Measurements from ENCODE around the gene SLC8A1.

Gene SLC8A1

DNA sequence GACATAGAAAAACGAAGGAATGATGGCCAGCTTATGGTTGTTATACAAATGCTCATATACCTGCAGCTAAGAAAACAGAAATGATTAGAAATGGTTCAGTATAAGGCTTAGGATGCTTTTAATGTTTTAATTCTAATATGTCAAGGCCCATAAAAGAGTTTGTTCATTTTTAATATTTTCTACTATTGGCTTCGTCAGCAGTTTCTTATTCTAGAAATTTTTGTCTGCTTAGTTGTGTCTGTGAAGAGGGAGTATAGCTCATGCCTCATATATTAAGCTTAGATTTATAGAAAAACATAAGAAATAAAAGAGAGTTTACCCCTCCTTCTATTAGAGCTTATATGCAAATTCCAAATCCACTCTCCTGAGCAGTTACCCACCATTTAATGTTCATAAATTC is 292.6 kb downstream of the SLC8A1 start:
- no peak overlapping the region for H3K27ac ChIP-seq (ENCODE audit: low read depth, low read length)
- peaks cover 0 to under 1% (median 0%) of the 10 kb centered on the region in 5 donors for H3K4me1 ChIP-seq (ENCODE audit: control insufficient read depth in 5 of 5, insufficient read depth in 5 of 5, low read length in 5 of 5)
- H3K9me3 ChIP-seq (ENCODE audit: control insufficient read depth in 5 of 5, low read length in 5 of 5) = no peaks in the 10 kb centered on the region
- no peaks in the 10 kb centered on the region for H3K27me3 ChIP-seq (ENCODE audit: control insufficient read depth in 5 of 5, insufficient read depth in 4 of 5, low read length in 5 of 5)
- H3K36me3 ChIP-seq (ENCODE audit: control insufficient read depth in 5 of 5, insufficient read depth in 5 of 5, low read length in 5 of 5) = peaks cover 0 to 14% (median 0%) of the 10 kb centered on the region in 5 donors
- H3K9ac ChIP-seq (ENCODE audit: low read length in 5 of 5) = no peak overlapping the region
- H3K4me3 ChIP-seq (ENCODE audit: low read depth in 1 of 5, low read length in 5 of 5) = no peak overlapping the region

GRCh38 chr2:40158781-40159180 is 293.1 kb downstream of the SLC8A1 start:
- H3K4me3 ChIP-seq (ENCODE audit: low read depth in 1 of 5, low read length in 5 of 5) = no peak overlapping the region
- H3K36me3 ChIP-seq (ENCODE audit: control insufficient read depth in 5 of 5, insufficient read depth in 5 of 5, low read length in 5 of 5) = peaks cover 0 to 14% (median 0%) of the 10 kb centered on the region in 5 donors

GRCh38 chr2:40155728-40156127 is 296.2 kb downstream of the SLC8A1 start:
- H3K9ac ChIP-seq (ENCODE audit: low read length in 5 of 5) = no peak overlapping the region
- no peak overlapping the region for H3K4me3 ChIP-seq (ENCODE audit: low read depth in 1 of 5, low read length in 5 of 5)
- no peaks in the 10 kb centered on the region for H3K27me3 ChIP-seq (ENCODE audit: control insufficient read depth in 5 of 5, insufficient read depth in 4 of 5, low read length in 5 of 5)
- H3K27ac ChIP-seq (ENCODE audit: low read depth, low read length) = no peak overlapping the region
- H3K9me3 ChIP-seq (ENCODE audit: control insufficient read depth in 5 of 5, low read length in 5 of 5) = no peaks in the 10 kb centered on the region
- no peaks in the 10 kb centered on the region for H3K4me1 ChIP-seq (ENCODE audit: control insufficient read depth in 5 of 5, insufficient read depth in 5 of 5, low read length in 5 of 5)
- H3K36me3 ChIP-seq (ENCODE audit: control insufficient read depth in 5 of 5, insufficient read depth in 5 of 5, low read length in 5 of 5) = peaks cover 0 to 10% (median 0%) of the 10 kb centered on the region in 5 donors

More at GRCh38 chr2:40158781-40159180, 293.1 kb downstream of the SLC8A1 start:
- Histone ChIP-seq H3K27me3 (ENCODE audit: control insufficient read depth in 5 of 5, insufficient read depth in 4 of 5, low read length in 5 of 5) (no peaks in the 10 kb centered on the region), H3K4me1 (ENCODE audit: control insufficient read depth in 5 of 5, insufficient read depth in 5 of 5, low read length in 5 of 5) (no peaks in the 10 kb centered on the region), H3K9me3 (ENCODE audit: control insufficient read depth in 5 of 5, low read length in 5 of 5) (no peaks in the 10 kb centered on the region), H3K9ac (ENCODE audit: low read length in 5 of 5) (no peak overlapping the region), H3K27ac (ENCODE audit: low read depth, low read length) (no peak overlapping the region)

DNA sequence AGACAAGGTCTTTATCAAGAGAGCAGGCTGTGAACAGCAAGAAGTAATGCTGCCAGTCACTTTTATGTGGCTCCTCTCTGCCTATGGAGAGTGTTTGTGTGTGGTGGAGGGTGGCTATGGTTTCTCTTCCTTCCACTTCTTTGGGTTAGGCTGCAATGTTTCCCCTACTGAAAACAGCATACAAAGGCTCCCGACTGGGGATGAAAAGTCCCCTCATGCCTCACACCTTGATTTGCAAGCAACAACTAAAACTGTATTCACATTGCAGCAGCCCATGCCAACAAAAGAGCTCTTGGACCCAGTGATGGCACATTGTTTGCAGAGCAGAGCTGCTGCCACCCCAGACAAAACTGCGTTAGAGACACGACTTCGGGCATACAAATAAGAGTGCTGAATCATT is 301.6 kb downstream of the SLC8A1 start:
- no peaks in the 10 kb centered on the region for H3K9me3 ChIP-seq (ENCODE audit: control insufficient read depth in 5 of 5, low read length in 5 of 5)
- no peak overlapping the region for H3K9ac ChIP-seq (ENCODE audit: low read length in 5 of 5)
- no peak overlapping the region for H3K4me3 ChIP-seq (ENCODE audit: low read depth in 1 of 5, low read length in 5 of 5)
- no peak overlapping the region for H3K27ac ChIP-seq (ENCODE audit: low read depth, low read length)
- no peaks in the 10 kb centered on the region for H3K27me3 ChIP-seq (ENCODE audit: control insufficient read depth in 5 of 5, insufficient read depth in 4 of 5, low read length in 5 of 5)
- no peaks in the 10 kb centered on the region for H3K36me3 ChIP-seq (ENCODE audit: control insufficient read depth in 5 of 5, insufficient read depth in 5 of 5, low read length in 5 of 5)
- no peaks in the 10 kb centered on the region for H3K4me1 ChIP-seq (ENCODE audit: control insufficient read depth in 5 of 5, insufficient read depth in 5 of 5, low read length in 5 of 5)

DNA sequence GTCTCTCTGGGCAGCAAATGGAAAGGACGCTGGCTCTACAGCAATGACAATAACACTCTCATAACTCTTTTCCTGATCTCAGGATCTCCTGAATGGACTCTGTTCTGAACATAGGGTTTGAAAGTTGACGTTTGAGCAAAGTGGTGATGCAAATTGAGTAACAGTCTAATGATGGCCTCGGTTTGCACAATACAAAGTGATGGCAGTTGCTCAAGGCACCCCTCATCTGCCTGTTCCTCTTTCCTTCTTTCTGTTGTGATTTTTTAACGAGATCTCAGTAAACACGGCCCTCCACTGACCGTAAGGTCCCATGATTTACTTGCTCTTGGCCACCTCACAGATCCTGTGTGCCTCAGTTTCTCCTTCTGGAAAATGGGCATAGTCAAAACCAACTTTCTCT is 303.6 kb downstream of the SLC8A1 start:
- Histone ChIP-seq H3K27me3 (ENCODE audit: control insufficient read depth in 5 of 5, insufficient read depth in 4 of 5, low read length in 5 of 5) (no peaks in the 10 kb centered on the region), H3K27ac (ENCODE audit: low read depth, low read length) (no peak overlapping the region), H3K9me3 (ENCODE audit: control insufficient read depth in 5 of 5, low read length in 5 of 5) (no peaks in the 10 kb centered on the region), H3K4me3 (ENCODE audit: low read depth in 1 of 5, low read length in 5 of 5) (no peak overlapping the region), H3K9ac (ENCODE audit: low read length in 5 of 5) (no peak overlapping the region), H3K4me1 (ENCODE audit: control insufficient read depth in 5 of 5, insufficient read depth in 5 of 5, low read length in 5 of 5) (no peaks in the 10 kb centered on the region), H3K36me3 (ENCODE audit: control insufficient read depth in 5 of 5, insufficient read depth in 5 of 5, low read length in 5 of 5) (no peaks in the 10 kb centered on the region)

- no peak overlapping the region for H3K27ac ChIP-seq (ENCODE audit: low read depth, low read length)
- no peaks in the 10 kb centered on the region for H3K4me1 ChIP-seq (ENCODE audit: control insufficient read depth in 5 of 5, insufficient read depth in 5 of 5, low read length in 5 of 5)
- H3K4me3 ChIP-seq (ENCODE audit: low read depth in 1 of 5, low read length in 5 of 5) = no peak overlapping the region
- H3K9ac ChIP-seq (ENCODE audit: low read length in 5 of 5) = no peak overlapping the region
- H3K9me3 ChIP-seq (ENCODE audit: control insufficient read depth in 5 of 5, low read length in 5 of 5) = no peaks in the 10 kb centered on the region
- no peaks in the 10 kb centered on the region for H3K36me3 ChIP-seq (ENCODE audit: control insufficient read depth in 5 of 5, insufficient read depth in 5 of 5, low read length in 5 of 5)
- no peaks in the 10 kb centered on the region for H3K27me3 ChIP-seq (ENCODE audit: control insufficient read depth in 5 of 5, insufficient read depth in 4 of 5, low read length in 5 of 5)
These were observed 304.5 kb downstream of the SLC8A1 start for GRCh38 chr2:40147360-40147759.

GRCh38 chr2:40144022-40144421 is 307.9 kb downstream of the SLC8A1 start:
- no peak overlapping the region for H3K4me3 ChIP-seq (ENCODE audit: low read depth in 1 of 5, low read length in 5 of 5)
- H3K27ac ChIP-seq (ENCODE audit: low read depth, low read length) = no peak overlapping the region
- H3K27me3 ChIP-seq (ENCODE audit: control insufficient read depth in 5 of 5, insufficient read depth in 4 of 5, low read length in 5 of 5) = no peaks in the 10 kb centered on the region
- H3K36me3 ChIP-seq (ENCODE audit: control insufficient read depth in 5 of 5, insufficient read depth in 5 of 5, low read length in 5 of 5) = peaks cover 0 to 11% (median 0%) of the 10 kb centered on the region in 5 donors
- no peaks in the 10 kb centered on the region for H3K4me1 ChIP-seq (ENCODE audit: control insufficient read depth in 5 of 5, insufficient read depth in 5 of 5, low read length in 5 of 5)
- no peak overlapping the region for H3K9ac ChIP-seq (ENCODE audit: low read length in 5 of 5)
- no peaks in the 10 kb centered on the region for H3K9me3 ChIP-seq (ENCODE audit: control insufficient read depth in 5 of 5, low read length in 5 of 5)

DNA sequence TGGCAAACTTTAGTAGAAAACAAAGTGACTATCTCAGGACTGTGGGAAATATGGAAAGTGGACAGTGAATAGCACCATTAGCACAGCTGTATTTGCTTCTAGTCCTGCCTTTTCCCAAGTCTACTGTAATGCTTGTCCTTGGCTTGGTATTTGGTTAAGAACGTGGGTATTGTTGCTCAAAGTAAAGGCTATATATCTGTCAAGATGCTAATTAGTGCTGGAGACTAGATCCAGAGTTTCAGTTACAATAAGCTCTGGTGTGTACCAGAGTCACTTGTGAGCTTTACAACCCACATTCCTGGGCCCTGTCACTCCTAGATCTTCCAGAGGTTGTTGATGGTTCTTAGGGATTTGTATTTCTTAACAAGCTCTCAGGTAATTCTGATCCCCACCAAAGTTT is 313.6 kb downstream of the SLC8A1 start:
- no peak overlapping the region for H3K9ac ChIP-seq (ENCODE audit: low read length in 5 of 5)
- no peak overlapping the region for H3K4me3 ChIP-seq (ENCODE audit: low read depth in 1 of 5, low read length in 5 of 5)
- peaks cover 0 to 13% (median 0%) of the 10 kb centered on the region in 5 donors for H3K36me3 ChIP-seq (ENCODE audit: control insufficient read depth in 5 of 5, insufficient read depth in 5 of 5, low read length in 5 of 5)
- H3K4me1 ChIP-seq (ENCODE audit: control insufficient read depth in 5 of 5, insufficient read depth in 5 of 5, low read length in 5 of 5) = no peaks in the 10 kb centered on the region
- H3K9me3 ChIP-seq (ENCODE audit: control insufficient read depth in 5 of 5, low read length in 5 of 5) = no peaks in the 10 kb centered on the region
- no peak overlapping the region for H3K27ac ChIP-seq (ENCODE audit: low read depth, low read length)
- H3K27me3 ChIP-seq (ENCODE audit: control insufficient read depth in 5 of 5, insufficient read depth in 4 of 5, low read length in 5 of 5) = no peaks in the 10 kb centered on the region

- H3K4me1 ChIP-seq (ENCODE audit: control insufficient read depth in 5 of 5, insufficient read depth in 5 of 5, low read length in 5 of 5) = no peaks in the 10 kb centered on the region
- H3K36me3 ChIP-seq (ENCODE audit: control insufficient read depth in 5 of 5, insufficient read depth in 5 of 5, low read length in 5 of 5) = no peaks in the 10 kb centered on the region
- no peak overlapping the region for H3K4me3 ChIP-seq (ENCODE audit: low read depth in 1 of 5, low read length in 5 of 5)
- no peak overlapping the region for H3K9ac ChIP-seq (ENCODE audit: low read length in 5 of 5)
- no peak overlapping the region for H3K27ac ChIP-seq (ENCODE audit: low read depth, low read length)
- H3K9me3 ChIP-seq (ENCODE audit: control insufficient read depth in 5 of 5, low read length in 5 of 5) = no peaks in the 10 kb centered on the region
- no peaks in the 10 kb centered on the region for H3K27me3 ChIP-seq (ENCODE audit: control insufficient read depth in 5 of 5, insufficient read depth in 4 of 5, low read length in 5 of 5)
These were observed 320.7 kb downstream of the SLC8A1 start for GRCh38 chr2:40131081-40131704.

DNA sequence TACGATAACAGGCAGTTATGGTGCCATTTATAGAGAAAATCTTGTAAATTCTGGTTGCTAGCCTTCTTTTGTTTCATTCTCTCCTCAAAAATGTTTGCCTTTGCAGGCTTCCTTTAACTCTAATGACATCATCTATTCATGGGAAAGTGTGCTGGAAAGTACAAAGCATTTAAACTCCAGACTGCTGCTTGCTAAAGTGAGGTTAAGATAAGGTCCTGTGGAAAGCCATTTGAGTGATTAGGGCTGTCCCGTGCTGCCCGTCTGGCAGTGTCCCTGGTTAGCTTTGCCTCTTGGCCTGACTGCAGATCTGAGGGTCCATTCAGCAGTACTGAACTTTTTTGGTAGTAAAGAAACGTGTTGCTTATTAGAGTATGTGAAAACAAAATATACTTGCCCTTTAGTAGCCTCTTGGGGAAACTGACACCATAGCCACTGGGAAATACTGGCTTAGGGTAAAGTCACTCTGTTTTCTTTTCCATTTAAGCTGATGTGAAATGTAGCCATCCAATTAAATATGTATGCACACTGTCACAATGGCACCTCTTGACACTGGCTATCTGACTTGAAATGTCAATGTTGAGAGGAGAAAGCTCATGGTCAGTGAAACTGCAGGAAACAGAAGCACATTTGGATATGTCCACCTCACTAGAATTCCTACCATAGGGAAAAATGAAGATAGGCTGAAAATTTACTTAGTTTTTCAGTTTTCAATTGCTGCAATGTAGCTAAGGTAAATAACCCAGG is 321.5 kb downstream of the SLC8A1 start:
- Histone ChIP-seq H3K4me1 (ENCODE audit: control insufficient read depth in 5 of 5, insufficient read depth in 5 of 5, low read length in 5 of 5) (no peaks in the 10 kb centered on the region), H3K9me3 (ENCODE audit: control insufficient read depth in 5 of 5, low read length in 5 of 5) (no peaks in the 10 kb centered on the region), H3K36me3 (ENCODE audit: control insufficient read depth in 5 of 5, insufficient read depth in 5 of 5, low read length in 5 of 5) (no peaks in the 10 kb centered on the region), H3K27ac (ENCODE audit: low read depth, low read length) (no peak overlapping the region), H3K27me3 (ENCODE audit: control insufficient read depth in 5 of 5, insufficient read depth in 4 of 5, low read length in 5 of 5) (no peaks in the 10 kb centered on the region), H3K9ac (ENCODE audit: low read length in 5 of 5) (no peak overlapping the region), H3K4me3 (ENCODE audit: low read depth in 1 of 5, low read length in 5 of 5) (no peak overlapping the region)
